ENCODE data around the gene OBP2A.
A peak's percentile ranks its signal among the peaks of the same experiment; 100 is the strongest.

The OBP2A gene

GRCh38 chr9:135587658-135588057 lies 41.7 kb downstream of the OBP2A start:
- TF ChIP-seq TAF1 (IDR thresholded peaks at IDR 0.05; ENCODE audit: low read depth) (no peak), USF1 (IDR thresholded peaks at IDR 0.05) (peak; percentile 73), ZBTB7A (IDR thresholded peaks at IDR 0.05; ENCODE audit: low read depth) (no peak)

GRCh38 chr9:135588371-135588770 lies 42.4 kb downstream of the OBP2A start:
- TF ChIP-seq TEAD4 (IDR thresholded peaks at IDR 0.05) (no peak), CEBPB (IDR thresholded peaks at IDR 0.05) (no peak), USF1 (IDR thresholded peaks at IDR 0.05) (no peak), FOXM1 (IDR thresholded peaks at IDR 0.05; ENCODE audit: borderline replicate concordance, low read depth) (no peak), TAF1 (IDR thresholded peaks at IDR 0.05; ENCODE audit: low read depth) (no peak), NFIC (IDR thresholded peaks at IDR 0.05) (no peak), REST (IDR thresholded peaks at IDR 0.05; ENCODE audit: low read depth) (no peak), ZBTB7A (IDR thresholded peaks at IDR 0.05; ENCODE audit: low read depth) (no peak), TCF12 (IDR thresholded peaks at IDR 0.05; ENCODE audit: low read depth) (no peak), EGR1 (IDR thresholded peaks at IDR 0.05) (no peak), YY1 (IDR thresholded peaks at IDR 0.05; ENCODE audit: low read depth) (no peak), MAX (IDR thresholded peaks at IDR 0.05) (no peak), RAD21 (IDR thresholded peaks at IDR 0.05; ENCODE audit: low read depth) (no peak), CREB1 (IDR thresholded peaks at IDR 0.05; ENCODE audit: low read depth) (no peak), EP300 (IDR thresholded peaks at IDR 0.05; ENCODE audit: borderline replicate concordance) (no peak)

GRCh38 chr9:135588886-135589595 lies 43.1 kb downstream of the OBP2A start:
- no peak for TF ChIP-seq YY1 (IDR thresholded peaks at IDR 0.05; ENCODE audit: low read depth)
- TF ChIP-seq NFIC (IDR thresholded peaks at IDR 0.05): no peak
- TF ChIP-seq CREB1 (IDR thresholded peaks at IDR 0.05; ENCODE audit: low read depth): no peak
- TF ChIP-seq EP300 (IDR thresholded peaks at IDR 0.05; ENCODE audit: borderline replicate concordance): no peak
- TF ChIP-seq TEAD4 (IDR thresholded peaks at IDR 0.05): no peak
- TF ChIP-seq MAX (IDR thresholded peaks at IDR 0.05): no peak

GRCh38 chr9:135589596-135590485 lies 43.9 kb downstream of the OBP2A start:
- TF ChIP-seq REST (IDR thresholded peaks at IDR 0.05; ENCODE audit: low read depth) (no peak), TEAD4 (IDR thresholded peaks at IDR 0.05) (no peak), EP300 (IDR thresholded peaks at IDR 0.05; ENCODE audit: borderline replicate concordance) (no peak), FOXM1 (IDR thresholded peaks at IDR 0.05; ENCODE audit: borderline replicate concordance, low read depth) (no peak), CREB1 (IDR thresholded peaks at IDR 0.05; ENCODE audit: low read depth) (no peak), NFIC (IDR thresholded peaks at IDR 0.05) (no peak), USF1 (IDR thresholded peaks at IDR 0.05) (no peak), EGR1 (IDR thresholded peaks at IDR 0.05) (no peak), TCF12 (IDR thresholded peaks at IDR 0.05; ENCODE audit: low read depth) (no peak), RAD21 (IDR thresholded peaks at IDR 0.05; ENCODE audit: low read depth) (no peak), MAX (IDR thresholded peaks at IDR 0.05) (no peak), CEBPB (IDR thresholded peaks at IDR 0.05) (no peak), ZBTB7A (IDR thresholded peaks at IDR 0.05; ENCODE audit: low read depth) (no peak), TAF1 (IDR thresholded peaks at IDR 0.05; ENCODE audit: low read depth) (no peak), YY1 (IDR thresholded peaks at IDR 0.05; ENCODE audit: low read depth) (no peak)
